IgD-negative memory B cell (primary cell): Measurements from ENCODE around the gene UST. TPM values are rescaled to one million over a fixed set of nuclear protein-coding genes. Genes with fewer than 3 reads are reported as not detected.
"Not testable (repeated sequence)": the region's sequence is repeated elsewhere in the genome, so short reads cannot be mapped to it uniquely, and the experiment has no call there.

Experiments
- H3K27ac Mint-ChIP-seq, 3 donors: one replicate each; pipeline ENCODE4 v1.8.0; 2020 to 2022; ENCODE audit warnings: mild to moderate bottlenecking in 3 of 3, mixed read lengths in 3 of 3, moderate library complexity in 1 of 3
- H3K27me3 Mint-ChIP-seq: one replicate; pipeline ENCODE4 v1.8.0; 2021; ENCODE audit warnings: mixed read lengths
- H3K36me3 Mint-ChIP-seq: one replicate; pipeline ENCODE4 v1.8.0; 2020; ENCODE audit warnings: mild to moderate bottlenecking, mixed read lengths
- H3K4me1 Mint-ChIP-seq, 3 donors: one replicate each; pipeline ENCODE4 v1.8.0; 2020 to 2022; ENCODE audit warnings: mixed read lengths in 3 of 3, mild to moderate bottlenecking in 1 of 3
- H3K4me3 Mint-ChIP-seq, 4 donors: one replicate each; pipeline ENCODE4 v1.8.0; 2020 to 2022; ENCODE audit warnings: mild to moderate bottlenecking in 4 of 4, mixed read lengths in 4 of 4, moderate library complexity in 3 of 4
- H3K9me3 Mint-ChIP-seq, 3 donors: one replicate each; pipeline ENCODE4 v1.8.0; 2020 to 2021; ENCODE audit warnings: mixed read lengths in 3 of 3, mild to moderate bottlenecking in 1 of 3
- polyA plus RNA-seq: library from polyadenylated mRNA; unstranded; fragments of 300-500 nt; fragmentation: Illumina TruSeq; gene quantifications from one replicate; pipeline ENCODE4 v1.2.3, GENCODE V29; 2021

UST gene
- polyA plus RNA-seq, 1 donor from 2014 or later = 1.3 TPM

DNA sequence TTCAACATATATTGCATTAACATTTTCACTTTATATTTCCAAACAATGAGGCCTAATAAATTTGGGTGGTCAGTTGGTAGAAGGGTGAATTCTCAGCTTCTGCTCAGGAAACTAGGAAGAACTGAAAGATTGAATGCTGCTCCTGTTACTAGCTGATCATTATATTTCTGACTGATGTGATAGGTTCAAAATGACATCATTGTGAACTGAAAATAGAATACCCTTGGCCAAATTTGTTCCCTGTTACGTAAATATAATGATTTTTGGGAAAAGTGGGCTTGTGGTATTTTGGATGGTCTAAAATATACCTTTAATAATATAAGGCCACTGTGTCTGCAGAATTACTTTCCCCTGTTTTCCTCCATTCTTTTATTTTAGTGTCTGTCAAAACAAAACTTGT lies 2.8 kb downstream of the UST start:
- Mint-ChIP-seq H3K4me3 (peak overlapping the region; percentile 67 to 98 (median 88)), H3K9me3 (no peaks in the 10 kb centered on the region), H3K27me3 (peaks cover 4% of the 10 kb centered on the region), H3K4me1 (peaks cover 32 to 35% (median 35%) of the 10 kb centered on the region in 3 donors), H3K36me3 (no peaks in the 10 kb centered on the region), H3K27ac (peak overlapping the region in 2 of 3 donors; percentile 92 to 99)

DNA sequence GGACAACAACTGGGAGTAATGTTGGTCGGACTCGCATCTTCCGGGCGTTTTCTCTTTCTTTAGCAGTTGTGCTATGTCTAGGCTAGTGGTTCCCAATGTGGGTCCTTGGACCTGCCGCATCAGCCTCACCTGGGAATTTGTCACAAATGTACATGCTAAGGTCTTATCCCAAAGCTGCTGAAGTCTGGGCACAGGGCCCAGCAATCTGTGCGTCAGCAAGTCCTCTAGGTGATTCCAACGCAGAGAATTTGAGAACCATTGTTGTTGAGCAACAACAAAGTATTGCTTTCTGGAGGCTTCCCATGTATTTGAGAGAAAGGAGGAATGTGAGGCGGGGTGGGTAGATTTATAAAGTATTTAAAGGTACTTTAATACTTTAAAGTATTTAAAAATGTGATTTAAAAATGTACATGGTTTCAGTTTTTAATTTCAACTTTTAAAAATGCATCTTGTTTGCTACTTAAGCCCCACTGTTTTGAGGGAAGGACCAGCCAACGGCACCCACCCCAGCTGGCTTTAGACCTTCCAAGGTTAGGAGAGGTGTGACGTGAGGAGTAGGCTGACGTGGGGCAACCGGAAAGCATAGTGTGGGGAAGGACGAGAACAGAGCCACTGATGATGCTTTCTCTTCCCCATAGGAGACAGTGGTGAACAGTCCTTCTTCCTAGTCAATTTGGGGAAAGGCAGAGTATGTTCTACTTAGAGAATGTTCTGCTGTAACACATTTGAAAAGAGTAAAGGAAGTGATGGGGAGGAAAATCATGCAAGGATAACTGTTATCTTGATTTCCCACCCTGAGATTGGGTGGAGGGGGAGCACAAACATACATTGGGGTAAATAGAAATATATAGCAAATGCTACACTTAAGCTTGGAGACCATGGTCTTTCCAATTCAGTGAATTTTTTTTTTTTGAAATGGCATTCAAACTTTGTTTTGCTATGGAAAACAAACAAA lies 4.3 kb downstream of the UST start:
- Mint-ChIP-seq H3K4me1 (peaks cover 31 to 33% (median 31%) of the 10 kb centered on the region in 3 donors), H3K4me3 (peak overlapping the region in 2 of 4 donors; percentile 24 to 98), H3K27ac (no peak overlapping the region), H3K36me3 (peaks cover 2% of the 10 kb centered on the region), H3K9me3 (peaks cover 0 to 1% (median 0%) of the 10 kb centered on the region in 3 donors), H3K27me3 (peaks cover 4% of the 10 kb centered on the region)

DNA sequence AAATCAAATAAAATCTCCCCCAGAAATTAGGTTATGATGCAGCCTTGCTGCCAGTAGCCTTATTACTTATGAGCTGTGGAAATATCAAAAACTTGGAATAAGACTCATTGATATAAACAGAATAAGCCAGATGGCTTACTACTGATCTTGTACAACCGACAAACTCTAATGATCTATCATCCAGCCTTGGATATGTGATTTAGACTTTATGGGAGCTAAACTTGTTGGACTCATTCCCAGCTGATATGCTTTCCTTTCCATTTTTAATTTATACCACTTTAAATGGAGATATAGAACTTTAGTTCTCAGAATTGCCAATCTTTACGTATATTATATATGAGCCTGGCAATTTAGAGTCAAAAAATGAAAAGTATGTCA lies 5.0 kb downstream of the UST start:
- Mint-ChIP-seq H3K36me3 (peaks cover 2% of the 10 kb centered on the region), H3K4me1 (peaks cover 25 to 36% (median 36%) of the 10 kb centered on the region in 3 donors), H3K27me3 (peaks cover 4% of the 10 kb centered on the region), H3K9me3 (peaks cover 0 to 6% (median 0%) of the 10 kb centered on the region in 3 donors), H3K27ac (no peak overlapping the region), H3K4me3 (peak overlapping the region in 1 of 4 donors; percentile 6)

DNA sequence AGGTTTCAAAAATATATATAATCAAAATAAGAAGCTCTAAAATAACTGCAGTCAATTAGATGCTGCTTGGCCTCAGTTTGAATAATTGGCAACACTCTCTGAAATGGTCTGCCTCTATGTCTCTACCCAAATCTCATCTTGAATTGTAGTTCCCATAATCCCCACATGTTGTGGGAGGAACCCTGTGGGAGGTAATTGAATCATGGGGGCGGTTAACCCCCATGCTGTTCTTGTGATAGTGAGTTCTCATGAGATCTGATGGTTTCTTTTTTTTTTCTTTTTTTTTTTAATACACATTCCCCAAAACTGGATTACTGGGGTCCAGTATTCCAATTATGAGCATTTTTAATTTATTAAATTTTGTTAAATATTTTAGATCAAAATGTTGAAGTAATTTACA lies 8.5 kb downstream of the UST start:
- peaks cover 28 to 46% (median 42%) of the 10 kb centered on the region in 3 donors for H3K4me1 Mint-ChIP-seq
- H3K36me3 Mint-ChIP-seq, H3K4me3 Mint-ChIP-seq, H3K9me3 Mint-ChIP-seq, H3K27me3 Mint-ChIP-seq, H3K27ac Mint-ChIP-seq: not testable (repeated sequence)

DNA sequence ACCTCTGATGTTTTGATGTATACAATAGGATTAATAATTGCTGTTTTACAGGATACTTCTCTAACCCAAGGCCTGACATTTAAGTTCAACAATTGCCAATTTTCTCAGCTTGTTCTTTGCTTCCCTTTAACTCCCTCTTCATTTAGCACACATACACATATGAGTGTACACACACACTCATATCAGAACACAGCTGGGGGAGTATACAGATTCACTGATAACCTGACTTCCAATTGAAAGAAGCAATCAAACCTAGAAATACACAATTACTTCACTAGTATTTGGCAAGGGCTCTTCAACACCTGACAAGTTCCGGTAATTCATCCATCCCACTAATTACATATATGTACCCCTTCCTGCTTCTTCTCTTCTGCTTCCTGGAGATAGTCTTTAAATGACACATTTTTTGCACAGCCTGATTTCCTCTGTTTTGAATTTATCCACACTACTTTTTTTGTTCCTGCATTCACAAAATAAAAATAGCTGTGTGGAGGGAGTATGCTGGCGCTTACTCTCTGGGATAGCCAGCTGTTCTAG lies 11.2 kb downstream of the UST start:
- Mint-ChIP-seq H3K27ac (peak overlapping the region; percentile 96 to 98 (median 98)), H3K27me3 (peaks cover 2% of the 10 kb centered on the region), H3K4me3 (peak overlapping the region in 3 of 4 donors; percentile 35 to 50 (median 43)), H3K9me3 (peaks cover 0 to 6% (median 0%) of the 10 kb centered on the region in 3 donors), H3K4me1 (peaks cover 48 to 63% (median 50%) of the 10 kb centered on the region in 3 donors), H3K36me3 (peaks cover 2% of the 10 kb centered on the region)

DNA sequence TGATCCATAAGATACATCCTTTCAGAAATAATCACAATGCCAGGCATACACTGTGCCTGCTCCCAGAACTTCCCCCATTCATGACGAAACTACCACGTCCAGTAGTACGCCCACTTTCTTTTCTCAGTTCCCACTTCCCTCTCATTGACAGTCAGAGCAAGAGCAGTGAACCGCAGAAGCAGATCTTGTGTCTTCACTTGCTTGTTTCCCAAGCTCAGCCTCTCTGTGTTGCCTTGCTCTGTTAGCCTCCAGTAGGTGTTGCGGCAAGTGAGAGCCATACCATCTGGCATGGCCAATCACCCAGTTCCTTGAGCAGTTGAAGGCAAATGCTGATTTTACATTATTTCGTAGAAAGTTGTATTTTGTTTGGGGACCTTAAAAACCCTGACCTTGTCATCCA lies 11.7 kb downstream of the UST start:
- Mint-ChIP-seq H3K27me3 (peaks cover 2% of the 10 kb centered on the region), H3K9me3 (peaks cover 0 to 6% (median 0%) of the 10 kb centered on the region in 3 donors), H3K4me1 (peaks cover 53 to 68% (median 55%) of the 10 kb centered on the region in 3 donors), H3K36me3 (peaks cover 2% of the 10 kb centered on the region), H3K4me3 (peak overlapping the region; percentile 43 to 65 (median 49)), H3K27ac (peak overlapping the region; percentile 96 to 98 (median 98))

DNA sequence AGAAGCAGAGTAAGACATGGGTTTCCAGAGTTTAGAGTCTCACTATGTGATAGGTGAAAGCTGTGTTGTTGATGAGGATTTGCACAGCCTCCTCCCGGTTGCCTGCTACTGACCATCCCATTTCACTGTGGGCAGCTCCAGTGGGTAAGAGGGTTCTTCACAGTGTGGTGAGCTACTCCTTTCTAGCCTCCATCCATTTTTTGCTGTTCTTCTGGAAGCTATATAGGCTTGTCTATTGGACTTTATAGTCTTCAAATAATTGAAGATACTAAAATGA lies 13.4 kb downstream of the UST start:
- Mint-ChIP-seq H3K4me1 (peaks cover 65 to 82% (median 65%) of the 10 kb centered on the region in 3 donors), H3K4me3 (peak overlapping the region; percentile 82 to 92 (median 87)), H3K36me3 (peaks cover 2% of the 10 kb centered on the region), H3K9me3 (peaks cover 0 to 6% (median 0%) of the 10 kb centered on the region in 3 donors), H3K27ac (peak overlapping the region; percentile 98), H3K27me3 (peaks cover 2% of the 10 kb centered on the region)

DNA sequence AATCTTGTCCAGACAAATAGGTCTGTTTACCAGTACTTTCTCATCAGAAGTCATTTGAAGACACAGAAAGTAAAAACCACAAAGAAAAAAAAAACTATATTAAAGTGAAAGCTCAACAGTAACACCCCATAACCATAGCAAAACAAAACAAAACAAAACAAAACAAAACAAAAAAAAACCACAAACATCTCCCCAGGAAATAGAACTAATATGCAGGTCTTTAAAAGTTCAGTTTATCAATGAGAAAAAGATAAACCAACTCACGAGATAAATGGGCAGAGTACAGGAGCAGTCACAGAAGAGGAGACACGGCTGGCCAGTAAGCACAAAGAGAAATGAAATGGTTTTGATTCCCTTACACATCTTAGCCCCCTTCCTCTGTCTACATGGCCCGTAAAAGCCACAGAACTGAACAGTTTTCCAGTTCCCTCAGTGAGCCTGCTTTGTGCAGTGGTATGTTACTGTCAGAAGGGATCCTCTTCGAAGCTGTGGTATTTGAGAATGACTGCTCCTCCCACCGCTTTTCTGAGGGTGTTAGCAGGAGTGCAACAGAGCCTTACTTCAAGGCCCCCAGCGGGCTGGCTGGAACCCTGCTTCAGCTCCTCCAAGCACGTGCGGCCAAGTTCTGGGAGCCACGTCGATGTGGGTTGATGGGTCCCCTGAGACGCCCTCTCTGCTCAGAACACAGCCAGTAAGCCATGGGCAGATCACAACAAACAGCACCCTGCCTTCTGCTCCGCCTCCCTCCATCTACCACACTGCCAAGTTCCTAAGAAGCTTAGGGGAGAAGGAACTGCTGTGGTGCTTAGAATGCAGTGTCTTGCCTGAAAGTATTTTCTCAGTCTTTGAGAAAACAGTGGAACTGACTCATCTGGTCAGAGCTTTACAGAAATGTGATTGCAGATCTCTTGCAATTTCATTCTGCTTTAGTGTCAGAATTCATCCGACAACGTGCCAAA lies 14.0 kb downstream of the UST start:
- Mint-ChIP-seq H3K4me1 (peaks cover 67 to 87% (median 72%) of the 10 kb centered on the region in 3 donors), H3K9me3 (peaks cover 0 to 6% (median 0%) of the 10 kb centered on the region in 3 donors), H3K4me3 (peak overlapping the region; percentile 82 to 92 (median 87)), H3K27ac (peak overlapping the region; percentile 98), H3K36me3 (no peaks in the 10 kb centered on the region), H3K27me3 (peaks cover 2% of the 10 kb centered on the region)

DNA sequence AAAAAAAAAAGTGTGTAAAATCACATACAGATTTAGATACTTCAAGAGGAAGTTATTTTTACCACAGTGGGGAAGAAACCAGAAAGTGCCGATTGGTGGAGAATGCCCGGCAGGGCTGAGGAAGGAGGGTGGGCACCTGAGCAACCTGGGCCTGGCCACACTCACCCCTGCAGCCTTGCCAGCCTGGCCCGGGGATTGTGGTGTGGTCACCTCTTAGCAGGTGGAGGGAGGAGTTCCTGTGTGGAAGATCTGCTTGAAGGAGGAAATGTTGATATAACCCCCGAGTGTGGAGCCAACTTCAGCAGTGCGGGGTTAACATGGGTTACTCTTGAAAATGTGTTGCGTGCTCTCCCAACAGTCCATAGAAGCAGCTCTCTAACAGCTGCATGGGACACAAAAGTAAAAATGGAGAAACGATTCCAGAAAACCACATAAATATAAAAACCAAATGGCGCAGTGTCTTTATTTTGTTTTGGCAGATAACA lies 14.7 kb downstream of the UST start:
- Mint-ChIP-seq H3K4me3 (peak overlapping the region; percentile 82 to 92 (median 87)), H3K4me1 (peaks cover 68 to 87% (median 79%) of the 10 kb centered on the region in 3 donors), H3K27me3 (peaks cover 2% of the 10 kb centered on the region), H3K9me3 (peaks cover 0 to under 1% (median 0%) of the 10 kb centered on the region in 3 donors), H3K27ac (peak overlapping the region; percentile 98), H3K36me3 (no peaks in the 10 kb centered on the region)

DNA sequence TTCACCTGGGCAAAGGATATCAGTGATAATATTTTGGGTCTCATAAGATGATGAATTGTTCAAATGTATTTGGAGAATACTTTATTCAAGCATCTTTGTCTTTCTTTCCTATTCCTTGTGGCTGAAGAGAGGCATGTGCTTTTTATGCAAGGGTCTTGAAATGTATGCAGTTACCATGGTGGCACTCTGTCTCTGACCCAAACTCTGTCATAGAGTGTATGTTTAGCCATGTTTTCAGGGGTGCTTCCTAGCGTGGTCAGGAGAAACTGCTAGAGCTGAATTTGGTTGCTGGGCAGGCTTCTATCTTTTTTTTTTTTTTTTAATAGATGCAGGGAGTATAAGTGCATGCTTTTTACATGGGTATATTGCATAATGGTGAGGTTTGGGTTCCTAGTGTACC lies 15.4 kb downstream of the UST start:
- H3K36me3 Mint-ChIP-seq = no peaks in the 10 kb centered on the region
- H3K9me3 Mint-ChIP-seq = no peaks in the 10 kb centered on the region
- H3K27me3 Mint-ChIP-seq = peaks cover 2% of the 10 kb centered on the region
- H3K4me1 Mint-ChIP-seq = peaks cover 63 to 83% (median 79%) of the 10 kb centered on the region in 3 donors
- H3K4me3 Mint-ChIP-seq = peak overlapping the region; percentile 82 to 92 (median 87)
- H3K27ac Mint-ChIP-seq = peak overlapping the region; percentile 98

DNA sequence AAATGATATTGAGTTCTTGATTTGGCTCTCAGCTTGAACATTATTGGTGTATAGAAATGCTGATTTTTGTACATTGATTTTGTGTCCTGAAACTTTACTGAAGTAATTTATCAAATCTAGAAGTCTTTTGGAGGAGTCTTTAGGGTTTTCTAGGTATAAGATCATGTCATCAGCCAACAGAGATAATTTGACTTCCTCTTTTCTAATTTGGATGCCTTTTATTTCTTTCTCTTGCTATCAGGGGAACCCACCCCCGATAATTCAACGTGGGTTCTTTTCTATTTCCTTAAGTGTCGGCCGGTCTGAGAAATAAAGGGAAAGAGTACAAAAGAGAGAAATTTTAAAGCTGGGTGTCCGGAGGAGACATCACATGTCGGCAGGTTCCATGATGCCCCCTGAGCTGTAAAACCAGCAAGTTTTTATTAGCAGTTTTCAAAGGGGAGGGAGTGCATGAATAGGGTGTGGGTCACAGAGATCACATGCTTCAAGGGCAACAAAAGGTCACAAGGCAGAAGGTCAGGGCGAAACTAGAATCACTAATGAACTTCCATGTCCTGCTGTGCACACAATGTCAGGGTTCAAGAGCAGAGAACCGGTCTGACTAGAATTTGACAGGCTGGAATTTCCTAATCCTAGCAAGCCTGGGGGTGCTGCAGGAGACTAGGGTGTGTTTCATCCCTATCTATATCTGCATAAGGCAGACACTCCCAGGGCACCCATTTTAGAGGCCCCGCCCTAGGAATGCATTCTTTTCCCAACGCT lies 17.6 kb downstream of the UST start:
- H3K9me3 Mint-ChIP-seq, H3K27me3 Mint-ChIP-seq, H3K36me3 Mint-ChIP-seq: not testable (repeated sequence)
- Mint-ChIP-seq H3K4me1 (peaks cover 55 to 74% (median 69%) of the 10 kb centered on the region in 3 donors), H3K4me3 (peak overlapping the region; percentile 77 to 92 (median 88)), H3K27ac (peak overlapping the region; percentile 88 to 95 (median 92))

DNA sequence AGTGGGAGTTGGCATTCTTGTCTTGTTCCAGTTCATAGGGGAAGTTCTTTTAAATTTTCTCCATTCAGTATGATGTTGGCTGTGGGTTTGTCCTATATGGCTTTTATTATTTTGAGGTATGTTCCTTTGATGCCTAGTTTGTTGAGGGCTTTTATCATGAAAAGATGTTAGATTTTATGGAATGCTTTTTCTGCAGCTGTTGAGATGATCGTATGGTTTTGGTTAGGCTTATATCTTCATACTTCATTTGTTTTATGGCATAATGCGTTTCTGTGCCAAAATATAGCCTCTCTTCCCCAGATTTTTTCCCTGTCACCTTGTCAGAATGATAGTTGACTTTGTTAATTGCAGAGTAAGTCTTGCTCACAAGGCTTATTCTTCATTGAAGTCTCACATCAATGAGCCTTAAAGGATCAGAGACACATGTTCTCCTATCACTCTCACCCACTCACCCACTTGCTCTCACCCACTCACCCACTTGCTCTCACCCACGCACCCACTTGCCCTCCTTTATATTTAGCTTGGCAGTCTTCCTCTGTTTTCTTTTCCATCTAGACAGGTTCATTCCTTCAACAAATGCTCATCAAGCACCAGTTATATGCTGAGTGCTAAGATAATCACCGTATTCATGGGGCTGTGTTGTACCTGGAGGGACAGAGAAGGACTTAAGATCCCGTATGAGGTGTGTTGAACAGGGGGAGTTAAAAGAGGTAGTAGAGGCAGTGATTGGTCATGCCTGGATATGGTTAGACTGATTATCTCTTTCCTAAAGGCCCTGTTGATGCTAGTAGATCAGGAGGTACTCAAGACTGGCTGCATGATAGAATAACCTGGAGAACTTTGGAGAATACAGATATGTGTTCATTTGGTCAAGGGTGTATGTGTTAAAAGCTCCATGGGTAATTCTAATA lies 19.3 kb downstream of the UST start:
- Mint-ChIP-seq H3K27me3 (peaks cover 2% of the 10 kb centered on the region), H3K4me1 (peaks cover 66 to 75% (median 67%) of the 10 kb centered on the region in 3 donors), H3K4me3 (peak overlapping the region in 3 of 4 donors; percentile 3 to 10 (median 8)), H3K27ac (peak overlapping the region; percentile 3 to 24 (median 12)), H3K9me3 (no peaks in the 10 kb centered on the region), H3K36me3 (no peaks in the 10 kb centered on the region)
